ENCODE results near the gene STARD9. TPM values are rescaled to one million over a fixed set of nuclear protein-coding genes. Genes with fewer than 3 reads are reported as not detected.
"Not testable (repeated sequence)": the region's sequence is repeated elsewhere in the genome, so short reads cannot be mapped to it uniquely, and the experiment has no call there.

Gene STARD9
- total RNA-seq, 2 experiments from 2014 or later, result 12.8 to 13.0 TPM

GRCh38 chr15:42750306-42750705, 174.9 kb downstream of the STARD9 start:
- Mint-ChIP-seq H3K27me3 (ENCODE audit: low read depth) (no peaks in the 10 kb centered on the region), H3K27ac (no peak overlapping the region), H3K36me3 (ENCODE audit: low read depth) (peaks cover 23% of the 10 kb centered on the region), H3K4me3 (no peak overlapping the region), H3K9me3 (ENCODE audit: insufficient read depth) (peaks cover 9% of the 10 kb centered on the region), H3K4me1 (ENCODE audit: low read depth) (no peaks in the 10 kb centered on the region)
- no peak for DNase-seq
- ChIA-PET POLR2A (no interaction called here), CTCF (no interaction called here)
- ATAC-seq, result no peak

GRCh38 chr15:42759093-42759492, 183.7 kb downstream of the STARD9 start:
- H3K4me1 Mint-ChIP-seq (ENCODE audit: low read depth), result peaks cover 2% of the 10 kb centered on the region
- POLR2A ChIA-PET, result no interaction called here
- CTCF ChIA-PET, result interaction anchor here (1.0 to 1.4 kb wide), 2 partner anchors 167 to 425 kb away, joined by 3 to 4 read pairs; no protein-coding TSS in a partner anchor
- no peaks in the 10 kb centered on the region for H3K27me3 Mint-ChIP-seq (ENCODE audit: low read depth)
- DNase-seq (no peak), ATAC-seq (no peak)
- H3K9me3 Mint-ChIP-seq (ENCODE audit: insufficient read depth), result peaks cover 29% of the 10 kb centered on the region
- no peak overlapping the region for H3K4me3 Mint-ChIP-seq
- no peak overlapping the region for H3K27ac Mint-ChIP-seq
- peaks cover 26% of the 10 kb centered on the region for H3K36me3 Mint-ChIP-seq (ENCODE audit: low read depth)

GRCh38 chr15:42760759-42761158, 185.4 kb downstream of the STARD9 start:
- no peak for ATAC-seq

GRCh38 chr15:42761813-42762212, 186.4 kb downstream of the STARD9 start:
- ATAC-seq; H3K4me3 Mint-ChIP-seq; H3K27me3 Mint-ChIP-seq (ENCODE audit: low read depth); H3K4me1 Mint-ChIP-seq (ENCODE audit: low read depth); DNase-seq; POLR2A ChIA-PET; CTCF ChIA-PET; H3K27ac Mint-ChIP-seq: not testable (repeated sequence)
- H3K36me3 Mint-ChIP-seq (ENCODE audit: low read depth), result peaks cover 39% of the 10 kb centered on the region
- peaks cover 33% of the 10 kb centered on the region for H3K9me3 Mint-ChIP-seq (ENCODE audit: insufficient read depth)

More at GRCh38 chr15:42760759-42761158, 185.4 kb downstream of the STARD9 start:
- Mint-ChIP-seq H3K9me3 (ENCODE audit: insufficient read depth) (peaks cover 29% of the 10 kb centered on the region), H3K27ac (no peak overlapping the region), H3K36me3 (ENCODE audit: low read depth) (peaks cover 31% of the 10 kb centered on the region), H3K4me3 (no peak overlapping the region), H3K4me1 (ENCODE audit: low read depth) (peaks cover 2% of the 10 kb centered on the region), H3K27me3 (ENCODE audit: low read depth) (no peaks in the 10 kb centered on the region)
- no peak for DNase-seq
- POLR2A ChIA-PET, result no interaction called here
- CTCF ChIA-PET, result no interaction called here

GRCh38 chr15:42764154-42764731, 188.8 kb downstream of the STARD9 start:
- Mint-ChIP-seq H3K9me3 (ENCODE audit: insufficient read depth) (peaks cover 39% of the 10 kb centered on the region), H3K36me3 (ENCODE audit: low read depth) (peaks cover 40% of the 10 kb centered on the region)
- H3K27me3 Mint-ChIP-seq (ENCODE audit: low read depth); ATAC-seq; DNase-seq; POLR2A ChIA-PET; CTCF ChIA-PET; H3K4me1 Mint-ChIP-seq (ENCODE audit: low read depth); H3K27ac Mint-ChIP-seq; H3K4me3 Mint-ChIP-seq: not testable (repeated sequence)

GRCh38 chr15:42766109-42766508, 190.7 kb downstream of the STARD9 start:
- POLR2A ChIA-PET; DNase-seq; CTCF ChIA-PET; H3K4me1 Mint-ChIP-seq (ENCODE audit: low read depth); H3K27me3 Mint-ChIP-seq (ENCODE audit: low read depth); H3K27ac Mint-ChIP-seq; H3K4me3 Mint-ChIP-seq; ATAC-seq: not testable (repeated sequence)
- peaks cover 36% of the 10 kb centered on the region for H3K36me3 Mint-ChIP-seq (ENCODE audit: low read depth)
- peaks cover 23% of the 10 kb centered on the region for H3K9me3 Mint-ChIP-seq (ENCODE audit: insufficient read depth)

Other genes starting within 250 kb of the STARD9 start
- 1 to 10 TPM; 2.5 to 2.9 TPM for gene CAPN3, start 216.1 kb upstream of the STARD9 start, total RNA-seq
- 10 to 100 TPM; 42.2 to 43.3 TPM for gene ZNF106, start 84.5 kb upstream of the STARD9 start, total RNA-seq
- gene SNAP23, start 80.0 kb upstream of the STARD9 start, total RNA-seq, result 10 to 100 TPM; 49.0 to 54.2 TPM
- gene LRRC57, start 26.8 kb upstream of the STARD9 start, total RNA-seq, result 10 to 100 TPM; 28.2 to 30.4 TPM
- gene HAUS2, start 26.8 kb upstream of the STARD9 start, total RNA-seq, result 10 to 100 TPM; 42.2 to 44.7 TPM
- 10 to 100 TPM; 21.6 to 25.0 TPM for gene CDAN1, start 161.5 kb downstream of the STARD9 start, total RNA-seq

Measured in activated CD8-positive, alpha-beta T cell treated with anti-CD3 and anti-CD28 coated beads, Interleukin-2, amount 10 ng/mL, durations not matched to agents 7 days and 5 days (primary cell).